B cell (primary cell): Measurements from ENCODE around the gene ANKRD10.

Experiments used
- CTCF ChIP-seq: fragments of 200-600 bp; IDR thresholded peaks from one replicate; pipeline ENCODE4 v1.8.0; 2022; ENCODE audit warnings: antibody characterized with exemption, mild to moderate bottlenecking
- EZH2 ChIP-seq: IDR thresholded peaks from 2 replicates; pipeline ENCODE4 v1.6.1; 2012; ENCODE audit warnings: borderline replicate concordance, low read depth, mild to moderate bottlenecking, moderate library complexity, low read length; ENCODE audit not compliant: insufficient read depth, poor library complexity, severe bottlenecking

- TF ChIP-seq CTCF, result no peak
- no peak for TF ChIP-seq EZH2
Observed at GRCh38 chr13:110884517-110884916, 30.4 kb downstream of the ANKRD10 start.
